K562 (cell line): ENCODE data around the gene B4GALNT4. TPM values are rescaled to one million over a fixed set of nuclear protein-coding genes. Genes with fewer than 3 reads are reported as not detected.

Experiments
- CTBP1 ChIP-seq: fragments of 450-650 bp; IDR thresholded peaks from 2 replicates; pipeline ENCODE4 v1.6.1; 2016; ENCODE audit warnings: borderline replicate concordance
- MAFF ChIP-seq: IDR thresholded peaks from 2 replicates; pipeline ENCODE4 v1.6.1; 2012; ENCODE audit warnings: low read length, improper control_type of control experiment
- MYC ChIP-seq, 2 experiments: fragments of 250-450 bp in 1 of 2; sonication (Bioruptor Pico) in 1 of 2; IDR thresholded peaks; 2 replicates each; pipeline versions ENCODE4 v1.5.1 to v1.6.1; 2012 to 2021; ENCODE audit warnings: low read depth in 2 of 2, borderline replicate concordance in 1 of 2, improper control_type of control experiment in 1 of 2, low read length in 1 of 2, mild to moderate bottlenecking in 1 of 2, moderate library complexity in 1 of 2
- NBN ChIP-seq: fragments of 450-650 bp; IDR thresholded peaks from 2 replicates; pipeline ENCODE4 v1.6.1; 2016; ENCODE audit warnings: low read depth, mild to moderate bottlenecking
- POLR2B ChIP-seq: fragments of 450-650 bp; IDR thresholded peaks from 2 replicates; pipeline ENCODE4 v1.6.1; 2018; ENCODE audit warnings: low read depth; ENCODE audit not compliant: partially characterized antibody
- TOE1 ChIP-seq, 2 experiments: fragments of 450-650 bp in 1 of 2; sonication (generic) in 1 of 2; formaldehyde crosslinking in 1 of 2; IDR thresholded peaks; 2 replicates each; pipeline versions ENCODE4 v1.7.1 to v1.8.0; 2016 to 2022; ENCODE audit warnings: borderline replicate concordance in 2 of 2, mild to moderate bottlenecking in 2 of 2, antibody characterized with exemption in 1 of 2, inconsistent platforms in 1 of 2, low read depth in 1 of 2, missing genetic modification reagents in 1 of 2, moderate library complexity in 1 of 2
- ZNF12 ChIP-seq: sonication (generic); formaldehyde crosslinking; IDR thresholded peaks from 2 replicates; pipeline ENCODE4 v1.4.0; 2020; ENCODE audit warnings: mild to moderate bottlenecking, missing genetic modification reagents
- polyA plus RNA-seq, 8 experiments: library from polyadenylated mRNA; depleted of rRNA in 4 of 8; stranded (reverse) in 5 of 8; unstranded in 3 of 8; fragments of >200 nt; fragmentation: Nextera tagmentation in 2 of 8; fragmentation: Illumina TruSeq in 1 of 8; extraction: Ambion mirVana in 2 of 8; extraction: Trizol in 1 of 8; gene quantifications; 2 replicates each; pipeline versions ENCODE4 v1.2.1 to v1.2.3, GENCODE V29; 2011 to 2014; ENCODE audit warnings: inconsistent platforms in 1 of 8, missing spikeins in 1 of 8
- total RNA-seq, 7 experiments: library from RNA; depleted of rRNA in 6 of 7; stranded (reverse); fragments of >200 nt in 6 of 7; fragmentation: Illumina TruSeq in 2 of 7; extraction: Trizol in 2 of 7; gene quantifications; 2 replicates each; pipeline versions ENCODE4 v1.2.1 to v1.2.3, GENCODE V29; 2011 to 2021; ENCODE audit warnings: low replicate concordance in 1 of 7
- TF ChIP-seq, protein P1 (sequence below): fragments of 450-650 bp; IDR thresholded peaks from 2 replicates; pipeline ENCODE4 v1.6.1; 2016; ENCODE audit warnings: mild to moderate bottlenecking, moderate library complexity
- TF ChIP-seq, protein P2 (sequence below), 3 experiments: fragments of 200-800 bp in 1 of 3; sonication (Bioruptor generic) in 1 of 3; sonication (generic) in 1 of 3; formaldehyde crosslinking in 1 of 3; IDR thresholded peaks; 2 replicates each; pipeline versions ENCODE4 v1.6.1 to v1.8.0; 2016 to 2022; ENCODE audit warnings: mild to moderate bottlenecking in 2 of 3, missing compliant biosample characterization in 2 of 3, missing genetic modification characterization in 2 of 3, missing genetic modification reagents in 1 of 3
- TF ChIP-seq, protein P3 (sequence below): fragments of 450-650 bp; IDR thresholded peaks from 2 replicates; pipeline ENCODE4 v1.6.1; 2016; ENCODE audit warnings: low read depth, mild to moderate bottlenecking, moderate library complexity

The B4GALNT4 gene
- total and polyA plus RNA-seq, 9 of the 15 experiments (the other 6 are each of a cell fraction or from before 2014, with no cell fraction given) = 0.20 to 37.1 (median 10.8) TPM; not detected in 1

DNA sequence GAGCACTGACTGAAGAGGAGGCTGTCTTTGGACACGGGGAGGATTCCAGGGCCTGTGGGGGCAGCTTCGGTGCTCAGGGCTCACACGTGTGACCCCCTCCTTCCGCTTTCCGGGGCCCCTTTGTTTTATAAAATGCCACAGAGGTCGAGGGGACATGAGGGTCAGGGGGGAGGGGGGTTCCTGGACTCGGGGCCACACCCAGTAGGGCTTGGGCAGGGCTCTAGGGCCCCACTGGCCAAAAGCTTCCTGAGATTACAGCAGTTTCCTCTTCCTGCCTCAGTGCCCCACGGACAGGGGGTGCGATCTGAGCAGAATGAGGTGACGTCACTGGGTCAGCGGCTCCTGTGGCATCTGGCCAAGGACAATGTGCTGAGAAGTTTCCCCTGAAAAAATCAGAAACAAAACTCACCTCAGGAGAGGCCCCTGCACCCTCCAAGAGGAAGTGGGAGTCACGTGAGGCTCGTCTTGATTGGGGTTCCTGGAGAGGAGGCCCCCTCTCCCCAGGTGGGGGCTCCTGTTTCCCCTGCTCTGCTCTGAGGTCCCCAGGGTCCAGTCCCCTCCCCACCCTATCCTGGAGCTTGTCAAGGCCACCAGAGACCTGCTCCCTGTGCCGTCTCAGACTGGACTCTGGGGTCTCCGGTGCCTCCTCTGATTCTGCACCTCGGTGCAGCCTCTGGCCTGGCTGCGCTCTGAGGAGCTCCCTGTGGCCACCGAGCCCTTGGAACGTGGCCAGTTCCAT, 42.3 kb upstream of the B4GALNT4 start (continued):
- TF ChIP-seq, protein P1, sequence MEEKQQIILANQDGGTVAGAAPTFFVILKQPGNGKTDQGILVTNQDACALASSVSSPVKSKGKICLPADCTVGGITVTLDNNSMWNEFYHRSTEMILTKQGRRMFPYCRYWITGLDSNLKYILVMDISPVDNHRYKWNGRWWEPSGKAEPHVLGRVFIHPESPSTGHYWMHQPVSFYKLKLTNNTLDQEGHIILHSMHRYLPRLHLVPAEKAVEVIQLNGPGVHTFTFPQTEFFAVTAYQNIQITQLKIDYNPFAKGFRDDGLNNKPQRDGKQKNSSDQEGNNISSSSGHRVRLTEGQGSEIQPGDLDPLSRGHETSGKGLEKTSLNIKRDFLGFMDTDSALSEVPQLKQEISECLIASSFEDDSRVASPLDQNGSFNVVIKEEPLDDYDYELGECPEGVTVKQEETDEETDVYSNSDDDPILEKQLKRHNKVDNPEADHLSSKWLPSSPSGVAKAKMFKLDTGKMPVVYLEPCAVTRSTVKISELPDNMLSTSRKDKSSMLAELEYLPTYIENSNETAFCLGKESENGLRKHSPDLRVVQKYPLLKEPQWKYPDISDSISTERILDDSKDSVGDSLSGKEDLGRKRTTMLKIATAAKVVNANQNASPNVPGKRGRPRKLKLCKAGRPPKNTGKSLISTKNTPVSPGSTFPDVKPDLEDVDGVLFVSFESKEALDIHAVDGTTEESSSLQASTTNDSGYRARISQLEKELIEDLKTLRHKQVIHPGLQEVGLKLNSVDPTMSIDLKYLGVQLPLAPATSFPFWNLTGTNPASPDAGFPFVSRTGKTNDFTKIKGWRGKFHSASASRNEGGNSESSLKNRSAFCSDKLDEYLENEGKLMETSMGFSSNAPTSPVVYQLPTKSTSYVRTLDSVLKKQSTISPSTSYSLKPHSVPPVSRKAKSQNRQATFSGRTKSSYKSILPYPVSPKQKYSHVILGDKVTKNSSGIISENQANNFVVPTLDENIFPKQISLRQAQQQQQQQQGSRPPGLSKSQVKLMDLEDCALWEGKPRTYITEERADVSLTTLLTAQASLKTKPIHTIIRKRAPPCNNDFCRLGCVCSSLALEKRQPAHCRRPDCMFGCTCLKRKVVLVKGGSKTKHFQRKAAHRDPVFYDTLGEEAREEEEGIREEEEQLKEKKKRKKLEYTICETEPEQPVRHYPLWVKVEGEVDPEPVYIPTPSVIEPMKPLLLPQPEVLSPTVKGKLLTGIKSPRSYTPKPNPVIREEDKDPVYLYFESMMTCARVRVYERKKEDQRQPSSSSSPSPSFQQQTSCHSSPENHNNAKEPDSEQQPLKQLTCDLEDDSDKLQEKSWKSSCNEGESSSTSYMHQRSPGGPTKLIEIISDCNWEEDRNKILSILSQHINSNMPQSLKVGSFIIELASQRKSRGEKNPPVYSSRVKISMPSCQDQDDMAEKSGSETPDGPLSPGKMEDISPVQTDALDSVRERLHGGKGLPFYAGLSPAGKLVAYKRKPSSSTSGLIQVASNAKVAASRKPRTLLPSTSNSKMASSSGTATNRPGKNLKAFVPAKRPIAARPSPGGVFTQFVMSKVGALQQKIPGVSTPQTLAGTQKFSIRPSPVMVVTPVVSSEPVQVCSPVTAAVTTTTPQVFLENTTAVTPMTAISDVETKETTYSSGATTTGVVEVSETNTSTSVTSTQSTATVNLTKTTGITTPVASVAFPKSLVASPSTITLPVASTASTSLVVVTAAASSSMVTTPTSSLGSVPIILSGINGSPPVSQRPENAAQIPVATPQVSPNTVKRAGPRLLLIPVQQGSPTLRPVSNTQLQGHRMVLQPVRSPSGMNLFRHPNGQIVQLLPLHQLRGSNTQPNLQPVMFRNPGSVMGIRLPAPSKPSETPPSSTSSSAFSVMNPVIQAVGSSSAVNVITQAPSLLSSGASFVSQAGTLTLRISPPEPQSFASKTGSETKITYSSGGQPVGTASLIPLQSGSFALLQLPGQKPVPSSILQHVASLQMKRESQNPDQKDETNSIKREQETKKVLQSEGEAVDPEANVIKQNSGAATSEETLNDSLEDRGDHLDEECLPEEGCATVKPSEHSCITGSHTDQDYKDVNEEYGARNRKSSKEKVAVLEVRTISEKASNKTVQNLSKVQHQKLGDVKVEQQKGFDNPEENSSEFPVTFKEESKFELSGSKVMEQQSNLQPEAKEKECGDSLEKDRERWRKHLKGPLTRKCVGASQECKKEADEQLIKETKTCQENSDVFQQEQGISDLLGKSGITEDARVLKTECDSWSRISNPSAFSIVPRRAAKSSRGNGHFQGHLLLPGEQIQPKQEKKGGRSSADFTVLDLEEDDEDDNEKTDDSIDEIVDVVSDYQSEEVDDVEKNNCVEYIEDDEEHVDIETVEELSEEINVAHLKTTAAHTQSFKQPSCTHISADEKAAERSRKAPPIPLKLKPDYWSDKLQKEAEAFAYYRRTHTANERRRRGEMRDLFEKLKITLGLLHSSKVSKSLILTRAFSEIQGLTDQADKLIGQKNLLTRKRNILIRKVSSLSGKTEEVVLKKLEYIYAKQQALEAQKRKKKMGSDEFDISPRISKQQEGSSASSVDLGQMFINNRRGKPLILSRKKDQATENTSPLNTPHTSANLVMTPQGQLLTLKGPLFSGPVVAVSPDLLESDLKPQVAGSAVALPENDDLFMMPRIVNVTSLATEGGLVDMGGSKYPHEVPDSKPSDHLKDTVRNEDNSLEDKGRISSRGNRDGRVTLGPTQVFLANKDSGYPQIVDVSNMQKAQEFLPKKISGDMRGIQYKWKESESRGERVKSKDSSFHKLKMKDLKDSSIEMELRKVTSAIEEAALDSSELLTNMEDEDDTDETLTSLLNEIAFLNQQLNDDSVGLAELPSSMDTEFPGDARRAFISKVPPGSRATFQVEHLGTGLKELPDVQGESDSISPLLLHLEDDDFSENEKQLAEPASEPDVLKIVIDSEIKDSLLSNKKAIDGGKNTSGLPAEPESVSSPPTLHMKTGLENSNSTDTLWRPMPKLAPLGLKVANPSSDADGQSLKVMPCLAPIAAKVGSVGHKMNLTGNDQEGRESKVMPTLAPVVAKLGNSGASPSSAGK = peak; percentile 93
- TF ChIP-seq, protein P2, sequence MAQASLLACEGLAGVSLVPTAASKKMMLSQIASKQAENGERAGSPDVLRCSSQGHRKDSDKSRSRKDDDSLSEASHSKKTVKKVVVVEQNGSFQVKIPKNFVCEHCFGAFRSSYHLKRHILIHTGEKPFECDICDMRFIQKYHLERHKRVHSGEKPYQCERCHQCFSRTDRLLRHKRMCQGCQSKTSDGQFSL (CRISPR knock-in tag; IDR thresholded peaks at IDR 0.05) = no peak
- TF ChIP-seq, protein P2 (tag; IDR thresholded peaks at IDR 0.05) = peak; percentile 31 to 58; a peak in 1 of 4 replicates
- TF ChIP-seq CTBP1 (peak; percentile 48; the same call in 1 of the 2 replicates), MYC (IDR thresholded peaks at IDR 0.05; ENCODE audit: low read depth, low read length) (no peak; the same call in 1 of the 2 replicates), MYC (CRISPR knock-in tag; IDR thresholded peaks at IDR 0.05; ENCODE audit: borderline replicate concordance, low read depth) (peak; percentile 48; the same call in 1 of the 2 replicates), MAFF (no peak), POLR2B (peak; percentile 31), ZNF12 (0 out of 2 replicates have a peak, but pooled peaks have one; percentile 42), NBN (peak; percentile 14; the same call in 1 of the 2 replicates), TOE1 (IDR thresholded peaks at IDR 0.05; ENCODE audit: borderline replicate concordance) (peak; percentile 92), TOE1 (CRISPR knock-in tag; IDR thresholded peaks at IDR 0.05; ENCODE audit: borderline replicate concordance, low read depth) (no peak)
- TF ChIP-seq, protein P3, sequence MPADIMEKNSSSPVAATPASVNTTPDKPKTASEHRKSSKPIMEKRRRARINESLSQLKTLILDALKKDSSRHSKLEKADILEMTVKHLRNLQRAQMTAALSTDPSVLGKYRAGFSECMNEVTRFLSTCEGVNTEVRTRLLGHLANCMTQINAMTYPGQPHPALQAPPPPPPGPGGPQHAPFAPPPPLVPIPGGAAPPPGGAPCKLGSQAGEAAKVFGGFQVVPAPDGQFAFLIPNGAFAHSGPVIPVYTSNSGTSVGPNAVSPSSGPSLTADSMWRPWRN = no peak; the same call in 1 of the 2 replicates
